NB4 (cell line): ENCODE data around the gene PRDX4.

ENCODE experiments used
- POLR2A ChIP-seq: IDR thresholded peaks from 2 replicates; pipeline ENCODE4 v1.6.1; 2011; ENCODE audit warnings: mild to moderate bottlenecking; ENCODE audit not compliant: insufficient read length; ENCODE audit errors: extremely low read depth
- TF ChIP-seq, protein P1 (sequence below): IDR thresholded peaks from one replicate; pipeline ENCODE4 v1.5.1; 2012; ENCODE audit warnings: low read depth, low read length

DNA sequence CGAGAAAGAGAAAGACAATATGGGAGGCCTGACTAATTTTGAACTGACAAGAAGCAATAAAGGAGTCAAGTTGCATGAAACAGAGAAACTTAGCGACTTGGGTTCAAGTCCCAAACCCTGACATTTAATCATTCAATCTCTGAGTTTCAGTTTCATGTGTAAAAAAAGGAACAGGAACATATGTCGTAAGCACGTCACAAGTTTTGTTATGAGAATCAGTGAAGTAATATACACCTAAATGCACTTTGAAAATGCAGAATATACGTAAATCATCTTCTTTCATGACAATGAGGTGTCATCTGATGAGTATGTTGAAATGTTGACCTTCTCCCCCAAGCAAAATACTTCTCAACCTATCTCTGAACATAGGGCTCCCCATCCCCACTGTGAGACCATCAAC, 65.4 kb downstream of the PRDX4 start:
- TF ChIP-seq, protein P1, sequence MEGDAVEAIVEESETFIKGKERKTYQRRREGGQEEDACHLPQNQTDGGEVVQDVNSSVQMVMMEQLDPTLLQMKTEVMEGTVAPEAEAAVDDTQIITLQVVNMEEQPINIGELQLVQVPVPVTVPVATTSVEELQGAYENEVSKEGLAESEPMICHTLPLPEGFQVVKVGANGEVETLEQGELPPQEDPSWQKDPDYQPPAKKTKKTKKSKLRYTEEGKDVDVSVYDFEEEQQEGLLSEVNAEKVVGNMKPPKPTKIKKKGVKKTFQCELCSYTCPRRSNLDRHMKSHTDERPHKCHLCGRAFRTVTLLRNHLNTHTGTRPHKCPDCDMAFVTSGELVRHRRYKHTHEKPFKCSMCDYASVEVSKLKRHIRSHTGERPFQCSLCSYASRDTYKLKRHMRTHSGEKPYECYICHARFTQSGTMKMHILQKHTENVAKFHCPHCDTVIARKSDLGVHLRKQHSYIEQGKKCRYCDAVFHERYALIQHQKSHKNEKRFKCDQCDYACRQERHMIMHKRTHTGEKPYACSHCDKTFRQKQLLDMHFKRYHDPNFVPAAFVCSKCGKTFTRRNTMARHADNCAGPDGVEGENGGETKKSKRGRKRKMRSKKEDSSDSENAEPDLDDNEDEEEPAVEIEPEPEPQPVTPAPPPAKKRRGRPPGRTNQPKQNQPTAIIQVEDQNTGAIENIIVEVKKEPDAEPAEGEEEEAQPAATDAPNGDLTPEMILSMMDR: no peak
- no peak for TF ChIP-seq POLR2A
